Skeletal muscle tissue (tissue), 4 donors: ENCODE results near the gene CYP4F3. TPM values are rescaled to one million over a fixed set of nuclear protein-coding genes. Genes with fewer than 3 reads are reported as not detected.

Source experiments
- H3K27ac ChIP-seq: one replicate; pipeline ENCODE4 v1.7.0; 2013; ENCODE audit warnings: mild to moderate bottlenecking, low read depth, low read length, inconsistent platforms
- H3K27me3 ChIP-seq, 3 donors: one replicate each; pipeline ENCODE4 v1.7.0; 2013; ENCODE audit warnings: low read length in 3 of 3; ENCODE audit not compliant: control insufficient read depth in 3 of 3, insufficient read depth in 3 of 3
- H3K36me3 ChIP-seq, 3 donors: one replicate each; pipeline ENCODE4 v1.7.0; 2013; ENCODE audit warnings: low read length in 3 of 3; ENCODE audit not compliant: control insufficient read depth in 3 of 3, insufficient read depth in 3 of 3
- H3K4me1 ChIP-seq, 3 donors: one replicate each; pipeline ENCODE4 v1.7.0; 2013; ENCODE audit warnings: low read length in 3 of 3, mild to moderate bottlenecking in 3 of 3; ENCODE audit not compliant: control insufficient read depth in 3 of 3, insufficient read depth in 3 of 3
- H3K4me3 ChIP-seq, 3 donors: one replicate each; pipeline ENCODE4 v1.7.0; 2013; ENCODE audit warnings: low read length in 3 of 3
- H3K9ac ChIP-seq, 3 donors: one replicate each; pipeline ENCODE4 v1.7.0; 2013; ENCODE audit warnings: low read length in 3 of 3, mild to moderate bottlenecking in 3 of 3, moderate library complexity in 2 of 3, low read depth in 1 of 3
- H3K9me3 ChIP-seq, 3 donors: one replicate each; pipeline ENCODE4 v1.7.0; 2013; ENCODE audit warnings: low read length in 3 of 3; ENCODE audit not compliant: control insufficient read depth in 3 of 3
- total RNA-seq: library from RNA; depleted of rRNA; stranded (reverse); fragments of >200 nt; gene quantifications from one replicate; pipeline ENCODE4 v1.2.3, GENCODE V29; 2014
- donor health status: Osteomylitis.

Gene CYP4F3
- total RNA-seq, 1 donor from 2014 or later, result 0.52 TPM

DNA sequence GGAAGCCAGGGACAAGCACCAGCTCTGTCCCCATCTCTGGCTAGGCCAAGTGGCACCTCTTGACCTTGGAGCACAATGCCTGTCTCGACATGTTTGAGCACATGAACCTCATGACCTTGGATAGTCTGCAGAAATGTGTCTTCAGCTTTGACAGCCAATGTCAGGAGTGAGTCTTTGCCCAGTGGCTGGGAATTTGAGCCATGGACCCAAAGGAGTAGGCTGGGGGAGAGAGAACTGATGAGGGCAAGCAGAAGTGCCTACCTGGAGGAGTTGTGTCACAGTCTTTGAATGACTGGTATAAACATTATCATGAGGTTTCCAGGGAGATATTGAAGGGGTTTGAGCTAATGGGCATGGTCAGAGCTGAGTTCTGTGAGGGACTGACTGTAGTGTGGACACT, 25.5 kb downstream of the CYP4F3 start:
- Histone ChIP-seq H3K4me3 (no peak overlapping the region), H3K36me3 (no peaks in the 10 kb centered on the region), H3K4me1 (no peaks in the 10 kb centered on the region), H3K27me3 (peaks cover 0 to 9% (median 3%) of the 10 kb centered on the region in 3 donors), H3K9ac (no peak overlapping the region), H3K9me3 (peaks cover 0 to 8% (median 2%) of the 10 kb centered on the region in 3 donors), H3K27ac (no peak overlapping the region)

- Histone ChIP-seq H3K4me3 (no peak overlapping the region), H3K27me3 (peaks cover 0 to 9% (median 3%) of the 10 kb centered on the region in 3 donors), H3K27ac (no peak overlapping the region), H3K36me3 (no peaks in the 10 kb centered on the region), H3K4me1 (peaks cover 0 to 2% (median 0%) of the 10 kb centered on the region in 3 donors), H3K9me3 (peaks cover 0 to 8% (median 2%) of the 10 kb centered on the region in 3 donors), H3K9ac (no peak overlapping the region)
These were observed 26.2 kb downstream of the CYP4F3 start for GRCh38 chr19:15666883-15667282.

DNA sequence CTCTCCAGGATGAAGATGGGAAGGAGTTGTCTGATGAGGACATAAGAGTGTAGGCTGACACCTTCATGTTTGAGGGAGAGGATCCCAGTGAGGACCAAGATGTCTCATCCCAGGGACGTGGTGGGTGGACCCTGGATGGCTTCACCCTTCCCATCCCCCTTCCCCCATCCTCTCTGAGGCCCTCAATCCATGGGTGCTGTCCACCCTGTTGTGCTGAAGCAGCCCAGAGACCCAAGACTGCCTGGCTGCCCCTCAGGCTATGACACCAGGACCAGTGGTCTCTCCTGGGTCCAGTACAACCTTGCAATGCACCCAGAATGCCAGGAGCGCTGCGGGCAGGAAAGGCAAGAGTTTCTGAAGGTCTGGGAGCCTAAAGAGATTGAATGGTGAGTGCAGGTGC, 28.7 kb downstream of the CYP4F3 start:
- Histone ChIP-seq H3K9me3 (peaks cover 0 to 5% (median 2%) of the 10 kb centered on the region in 3 donors), H3K4me1 (peaks cover 3 to 6% (median 5%) of the 10 kb centered on the region in 3 donors), H3K27ac (no peak overlapping the region), H3K36me3 (no peaks in the 10 kb centered on the region), H3K27me3 (peaks cover 0 to 4% (median 3%) of the 10 kb centered on the region in 3 donors), H3K9ac (no peak overlapping the region), H3K4me3 (no peak overlapping the region)

DNA sequence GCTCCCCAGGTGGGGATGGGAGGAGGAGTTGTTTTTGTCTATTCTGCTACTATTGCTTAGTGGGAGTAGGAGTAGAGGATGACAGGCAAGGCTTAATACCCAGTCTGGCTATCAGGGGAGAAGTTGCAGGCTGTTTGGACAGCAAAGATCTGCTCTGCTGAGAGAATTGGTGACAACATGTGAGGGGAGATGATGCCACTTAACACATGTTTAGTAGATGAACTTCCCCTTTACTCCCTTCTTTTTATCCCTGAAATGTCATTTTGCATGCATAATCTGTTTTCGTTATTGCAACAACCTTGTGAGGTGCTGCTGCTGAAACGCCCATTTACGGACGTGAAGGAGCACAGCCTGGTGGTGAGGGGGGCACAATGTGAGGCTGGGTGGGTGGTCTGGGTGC, 29.2 kb downstream of the CYP4F3 start:
- Histone ChIP-seq H3K4me3 (no peak overlapping the region), H3K4me1 (peaks cover 3 to 6% (median 5%) of the 10 kb centered on the region in 3 donors), H3K9me3 (peaks cover 0 to 5% (median 2%) of the 10 kb centered on the region in 3 donors), H3K27me3 (peaks cover 0 to 4% (median 3%) of the 10 kb centered on the region in 3 donors), H3K36me3 (no peaks in the 10 kb centered on the region), H3K27ac (no peak overlapping the region), H3K9ac (no peak overlapping the region)

DNA sequence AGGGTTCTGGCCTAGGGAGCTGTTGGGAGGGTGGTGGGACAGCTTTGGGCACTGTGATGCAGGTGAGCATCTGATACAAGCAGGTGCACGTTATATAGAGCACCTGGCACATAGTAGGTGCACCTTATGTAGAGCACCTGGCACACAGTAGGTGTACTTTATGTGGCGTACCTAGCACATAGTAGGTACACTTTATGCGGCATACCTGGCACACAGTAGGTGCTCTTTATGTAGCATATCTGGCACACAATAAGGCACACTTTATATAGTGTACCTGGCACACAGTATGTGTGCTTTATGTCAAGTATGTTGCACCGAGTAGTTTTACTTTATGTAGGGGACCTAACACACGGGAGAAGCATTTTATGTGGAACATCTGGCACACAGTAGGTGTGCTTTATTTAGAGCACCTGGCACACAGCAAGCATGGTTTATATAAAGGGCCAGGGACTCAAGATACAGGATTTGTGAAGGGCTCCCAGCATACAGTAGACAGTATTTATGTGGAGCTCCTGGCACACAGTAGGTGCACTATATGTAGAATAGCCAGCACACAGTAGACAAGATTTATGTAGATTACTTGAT, 30.6 kb downstream of the CYP4F3 start:
- Histone ChIP-seq H3K4me3 (no peak overlapping the region), H3K27ac (no peak overlapping the region), H3K36me3 (no peaks in the 10 kb centered on the region), H3K4me1 (peaks cover 3 to 6% (median 5%) of the 10 kb centered on the region in 3 donors), H3K27me3 (peaks cover 0 to 4% (median 3%) of the 10 kb centered on the region in 3 donors), H3K9ac (no peak overlapping the region), H3K9me3 (peaks cover 0 to 5% (median 2%) of the 10 kb centered on the region in 3 donors)

- Histone ChIP-seq H3K4me3 (no peak overlapping the region), H3K36me3 (no peaks in the 10 kb centered on the region), H3K27ac (peak overlapping the region; percentile 42), H3K27me3 (peaks cover 0 to 4% (median under 1%) of the 10 kb centered on the region in 3 donors), H3K4me1 (peaks cover 3 to 6% (median 5%) of the 10 kb centered on the region in 3 donors), H3K9me3 (peaks cover 0 to 3% (median 2%) of the 10 kb centered on the region in 3 donors), H3K9ac (no peak overlapping the region)
These were observed 31.3 kb downstream of the CYP4F3 start for GRCh38 chr19:15671891-15672579.

DNA sequence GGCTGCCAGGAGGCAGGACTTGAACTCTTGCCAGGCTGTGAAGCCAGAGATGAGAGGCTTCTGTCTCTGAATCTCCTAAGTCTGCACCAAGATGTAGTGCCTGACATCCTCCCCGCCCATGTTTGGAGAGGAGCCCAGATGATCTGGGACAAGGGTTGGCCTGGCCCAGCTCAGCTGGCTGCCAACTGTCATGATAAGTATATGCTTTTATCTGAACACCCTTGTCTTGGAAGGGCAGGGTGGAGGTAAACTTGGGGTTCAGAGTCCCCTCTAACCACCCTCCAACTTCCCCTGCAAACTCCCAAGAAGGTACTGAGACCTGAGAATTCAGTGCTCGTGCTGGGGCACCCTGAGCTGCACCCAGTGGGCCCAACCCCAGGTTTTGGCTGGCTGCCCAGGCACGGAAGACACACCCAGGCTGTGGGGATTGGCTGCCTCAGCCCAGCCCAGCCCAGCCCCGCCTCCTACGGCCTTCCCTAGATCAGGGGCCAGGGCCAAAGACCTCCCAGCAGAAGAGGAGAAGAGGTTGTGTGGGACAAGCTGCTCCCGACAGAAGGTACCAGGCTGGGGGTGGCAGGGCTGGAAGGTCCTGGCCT, 32.0 kb downstream of the CYP4F3 start, which contains the start of gene CYP4F12:
Gene CYP4F12, plus strand, starts transcription at position 508 of the 596 bp plus-strand sequence. CDS start 443 bp downstream, outside the sequence.
- H3K9ac ChIP-seq, result no peak within 1 kb of the TSS
- H3K36me3 ChIP-seq, result no peaks in the 10 kb centered on the region
- H3K4me1 ChIP-seq, result peaks cover 3 to 6% (median 5%) of the 10 kb centered on the region in 3 donors
- peak within 1 kb of the TSS; percentile 42 for H3K27ac ChIP-seq
- H3K4me3 ChIP-seq, result peak within 1 kb of the TSS in 2 of 3 donors; percentile 38 to 41
- H3K9me3 ChIP-seq, result peaks cover 0 to 3% (median 2%) of the 10 kb centered on the region in 3 donors
- peaks cover 0 to 4% (median 0%) of the 10 kb centered on the region in 3 donors for H3K27me3 ChIP-seq

- no peaks in the 10 kb centered on the region for H3K36me3 ChIP-seq
- H3K27me3 ChIP-seq, result peaks cover 0 to 4% (median 0%) of the 10 kb centered on the region in 3 donors
- H3K9me3 ChIP-seq, result peaks cover 0 to 3% (median 2%) of the 10 kb centered on the region in 3 donors
- peak overlapping the region in 2 of 3 donors; percentile 38 to 41 for H3K4me3 ChIP-seq
- H3K9ac ChIP-seq, result no peak overlapping the region
- H3K4me1 ChIP-seq, result peaks cover 3 to 6% (median 5%) of the 10 kb centered on the region in 3 donors
- no peak overlapping the region for H3K27ac ChIP-seq
These were observed 32.5 kb downstream of the CYP4F3 start for GRCh38 chr19:15673176-15673654.

- Histone ChIP-seq H3K4me1 (peaks cover 3 to 6% (median 5%) of the 10 kb centered on the region in 3 donors), H3K9ac (no peak overlapping the region), H3K27ac (no peak overlapping the region), H3K36me3 (no peaks in the 10 kb centered on the region), H3K4me3 (no peak overlapping the region), H3K9me3 (no peaks in the 10 kb centered on the region), H3K27me3 (no peaks in the 10 kb centered on the region)
These were observed 34.9 kb downstream of the CYP4F3 start for GRCh38 chr19:15675560-15675959.
